Bronchial epithelial cell (primary cell): ENCODE data around the gene MBOAT2. TPM values are rescaled to one million over a fixed set of nuclear protein-coding genes. Genes with fewer than 3 reads are reported as not detected.

Experiments used
- DNase-seq: peaks from one replicate; pipeline ENCODE4 v3.0.0-alpha.2; 2010; ENCODE audit warnings: low read depth
- FAIRE-seq: peaks from 2 replicates; lab custom pipeline; 2011; peaks lifted over from hg19 to GRCh38; lab: Jason Lieb, UNC
- H3K27me3 ChIP-seq: 2 replicates; pipeline ENCODE4 v1.5.1; 2011; ENCODE audit warnings: low read length; ENCODE audit not compliant: control insufficient read depth, insufficient read depth
- H3K36me3 ChIP-seq: 2 replicates; pipeline ENCODE4 v1.5.1; 2011; ENCODE audit warnings: low read length; ENCODE audit not compliant: control insufficient read depth, insufficient read depth
- H3K4me3 ChIP-seq: 2 replicates; pipeline ENCODE4 v1.5.1; 2011; ENCODE audit warnings: mild to moderate bottlenecking, low read depth, low read length, control low read depth
- total RNA-seq: library from RNA; depleted of rRNA; stranded (reverse); fragments of >200 nt; gene quantifications from 2 replicates; pipeline ENCODE4 v1.2.1, GENCODE V29; 2014
- TF ChIP-seq, protein P1 (sequence below): IDR thresholded peaks from 2 replicates; pipeline ENCODE4 v1.5.1; 2011; ENCODE audit warnings: mild to moderate bottlenecking, moderate library complexity, low read length, control low read depth, inconsistent platforms; ENCODE audit not compliant: insufficient read depth, severe bottlenecking

The MBOAT2 gene
- total RNA-seq, 1 donor from 2014 or later = 145 TPM

DNA sequence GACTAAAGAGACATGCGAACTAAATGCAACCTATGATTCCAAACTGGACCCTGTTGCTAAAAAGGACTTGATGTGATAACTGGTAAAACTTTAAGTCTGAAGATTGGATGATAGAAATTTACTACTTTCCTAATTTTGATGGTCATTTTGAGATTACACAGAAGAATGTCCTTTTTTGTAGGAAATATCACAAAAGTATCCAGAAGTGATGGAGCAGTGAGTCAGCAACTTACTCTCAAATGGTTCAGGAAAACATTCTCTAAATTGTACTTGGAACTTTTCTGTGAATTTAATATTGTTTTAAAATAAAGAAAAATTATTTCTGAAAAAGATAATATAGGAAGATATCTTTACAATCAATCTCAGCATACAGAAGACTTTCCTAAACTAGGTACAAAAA lies 19.9 kb downstream of the MBOAT2 start:
- no peak overlapping the region for H3K4me3 ChIP-seq
- H3K36me3 ChIP-seq = no peaks in the 10 kb centered on the region
- TF ChIP-seq, protein P1, sequence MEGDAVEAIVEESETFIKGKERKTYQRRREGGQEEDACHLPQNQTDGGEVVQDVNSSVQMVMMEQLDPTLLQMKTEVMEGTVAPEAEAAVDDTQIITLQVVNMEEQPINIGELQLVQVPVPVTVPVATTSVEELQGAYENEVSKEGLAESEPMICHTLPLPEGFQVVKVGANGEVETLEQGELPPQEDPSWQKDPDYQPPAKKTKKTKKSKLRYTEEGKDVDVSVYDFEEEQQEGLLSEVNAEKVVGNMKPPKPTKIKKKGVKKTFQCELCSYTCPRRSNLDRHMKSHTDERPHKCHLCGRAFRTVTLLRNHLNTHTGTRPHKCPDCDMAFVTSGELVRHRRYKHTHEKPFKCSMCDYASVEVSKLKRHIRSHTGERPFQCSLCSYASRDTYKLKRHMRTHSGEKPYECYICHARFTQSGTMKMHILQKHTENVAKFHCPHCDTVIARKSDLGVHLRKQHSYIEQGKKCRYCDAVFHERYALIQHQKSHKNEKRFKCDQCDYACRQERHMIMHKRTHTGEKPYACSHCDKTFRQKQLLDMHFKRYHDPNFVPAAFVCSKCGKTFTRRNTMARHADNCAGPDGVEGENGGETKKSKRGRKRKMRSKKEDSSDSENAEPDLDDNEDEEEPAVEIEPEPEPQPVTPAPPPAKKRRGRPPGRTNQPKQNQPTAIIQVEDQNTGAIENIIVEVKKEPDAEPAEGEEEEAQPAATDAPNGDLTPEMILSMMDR = no peak
- FAIRE-seq (no peak), DNase-seq (no peak)
- H3K27me3 ChIP-seq = no peaks in the 10 kb centered on the region

DNA sequence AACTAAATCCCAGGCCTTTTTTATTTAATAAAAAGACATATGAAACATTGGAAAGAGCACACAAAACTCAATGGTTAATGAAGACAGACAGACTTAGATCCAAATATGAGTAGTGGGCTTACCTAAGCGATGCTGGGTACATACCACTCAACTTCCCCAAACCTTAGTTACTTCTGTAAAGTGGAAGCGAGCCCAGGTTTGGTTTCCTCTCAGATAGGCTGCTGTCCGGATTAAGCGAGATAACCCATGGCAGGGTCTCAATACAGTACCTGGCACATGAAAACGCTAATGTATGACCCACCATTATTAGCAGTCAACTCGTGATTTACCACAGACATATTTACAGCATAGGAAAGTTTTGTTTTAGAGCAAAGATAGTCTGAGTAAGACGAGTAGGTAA lies 21.6 kb downstream of the MBOAT2 start:
- no peaks in the 10 kb centered on the region for H3K36me3 ChIP-seq
- no peak overlapping the region for H3K4me3 ChIP-seq
- FAIRE-seq = no peak
- no peak for DNase-seq
- TF ChIP-seq, protein P1 = no peak
- H3K27me3 ChIP-seq = no peaks in the 10 kb centered on the region

DNA sequence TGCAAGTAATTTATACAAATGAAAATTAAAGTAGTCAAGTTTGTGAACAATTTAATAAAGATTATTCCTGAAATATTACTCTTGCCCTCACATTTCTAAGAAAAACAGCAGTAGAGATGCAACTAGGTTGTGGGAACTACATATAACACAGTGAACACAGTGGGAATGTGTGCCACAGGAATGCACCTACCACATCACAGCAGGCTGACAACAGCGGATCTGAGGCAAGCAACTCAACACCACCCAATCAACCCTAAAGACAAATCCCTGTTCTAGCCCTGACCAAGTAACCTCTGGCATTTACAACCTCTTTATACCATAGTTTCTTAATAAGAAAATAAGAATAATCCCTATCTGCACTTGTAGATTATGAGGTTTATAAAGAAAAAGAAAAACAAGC lies 23.4 kb downstream of the MBOAT2 start:
- TF ChIP-seq, protein P1 = no peak
- DNase-seq = no peak
- no peaks in the 10 kb centered on the region for H3K27me3 ChIP-seq
- no peaks in the 10 kb centered on the region for H3K36me3 ChIP-seq
- no peak overlapping the region for H3K4me3 ChIP-seq
- no peak for FAIRE-seq

DNA sequence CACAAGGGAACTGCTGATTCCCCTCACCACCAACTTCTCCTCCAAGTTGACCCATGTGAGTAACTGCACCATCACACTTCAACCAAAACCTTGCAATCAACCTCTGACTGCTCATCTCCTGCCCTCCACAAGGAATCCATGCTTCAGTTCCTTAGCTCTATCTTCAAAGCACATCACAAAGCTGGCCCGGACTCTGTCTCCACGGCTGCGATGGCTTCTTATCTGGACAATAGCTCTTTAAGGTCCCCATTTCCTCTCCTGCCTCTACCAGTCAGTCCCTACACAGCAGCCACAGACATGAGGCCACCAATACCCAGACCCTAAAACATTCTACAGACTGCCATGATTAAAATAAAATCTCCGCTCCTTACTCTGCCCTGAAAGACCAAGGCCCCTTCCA lies 25.7 kb downstream of the MBOAT2 start:
- DNase-seq = no peak
- TF ChIP-seq, protein P1 = no peak
- H3K4me3 ChIP-seq = no peak overlapping the region
- no peaks in the 10 kb centered on the region for H3K36me3 ChIP-seq
- no peaks in the 10 kb centered on the region for H3K27me3 ChIP-seq
- no peak for FAIRE-seq

DNA sequence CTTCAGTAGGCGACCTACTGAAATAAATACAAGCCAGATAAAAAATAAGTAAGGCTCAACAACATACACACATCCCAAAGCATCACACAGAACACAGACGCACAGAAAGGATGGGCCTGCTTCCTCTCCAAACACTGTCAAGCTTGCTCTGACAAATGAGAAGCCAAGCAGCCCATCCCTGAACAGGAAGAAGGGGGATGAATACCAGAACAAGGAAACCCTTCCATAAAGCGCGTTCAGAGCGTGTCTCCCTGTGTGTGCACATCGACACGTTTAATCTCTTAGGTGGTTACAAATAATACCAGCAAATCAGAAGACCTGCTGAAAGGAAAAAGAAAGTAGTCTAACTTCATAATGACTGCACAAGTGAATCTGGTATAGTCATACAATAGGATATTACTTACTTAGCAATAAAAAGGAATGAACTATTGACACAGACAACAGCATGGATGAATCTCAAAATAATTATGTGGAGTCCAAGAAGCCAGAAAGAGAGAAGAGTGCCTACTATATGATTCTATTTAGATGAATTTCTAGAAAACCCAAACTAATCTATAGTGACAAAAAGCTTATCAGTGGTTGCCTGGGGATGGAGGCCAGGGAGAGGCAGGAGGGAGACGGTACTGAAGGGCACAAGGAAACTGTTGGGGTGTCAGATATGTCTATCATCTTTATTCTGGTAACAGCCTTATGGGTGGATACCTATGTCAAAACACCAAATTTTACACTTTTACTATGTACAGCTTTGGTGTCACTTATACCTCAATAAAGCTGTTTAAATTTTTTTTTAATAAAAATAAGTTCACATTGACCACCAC lies 26.8 kb downstream of the MBOAT2 start:
- TF ChIP-seq, protein P1 = no peak
- FAIRE-seq = no peak
- no peaks in the 10 kb centered on the region for H3K36me3 ChIP-seq
- H3K27me3 ChIP-seq = no peaks in the 10 kb centered on the region
- no peak for DNase-seq
- H3K4me3 ChIP-seq = no peak overlapping the region
